Upper lobe of left lung (tissue), 4 donors: ENCODE results near the gene PDE7B.

Experiments
- EP300 ChIP-seq, 4 donors: sonication (generic); formaldehyde crosslinking; IDR thresholded peaks; one replicate each; pipeline ENCODE4 v1.5.1; 2017; ENCODE audit warnings: antibody characterized with exemption in 4 of 4, control low read depth in 2 of 4
- POLR2A ChIP-seq, 4 donors: fragments of 450-650 bp; IDR thresholded peaks; one replicate each; pipeline ENCODE4 v1.5.1; 2016 to 2017; ENCODE audit warnings: antibody characterized with exemption in 4 of 4, mild to moderate bottlenecking in 2 of 4
- TF ChIP-seq, protein P1 (sequence below), 6 experiments: fragments of 450-650 bp in 4 of 6; fragments of 200-600 bp in 2 of 6; sonication (generic) in 2 of 6; IDR thresholded peaks; one replicate each; pipeline ENCODE4 v1.5.1; 2016 to 2019; ENCODE audit warnings: antibody characterized with exemption in 6 of 6

DNA sequence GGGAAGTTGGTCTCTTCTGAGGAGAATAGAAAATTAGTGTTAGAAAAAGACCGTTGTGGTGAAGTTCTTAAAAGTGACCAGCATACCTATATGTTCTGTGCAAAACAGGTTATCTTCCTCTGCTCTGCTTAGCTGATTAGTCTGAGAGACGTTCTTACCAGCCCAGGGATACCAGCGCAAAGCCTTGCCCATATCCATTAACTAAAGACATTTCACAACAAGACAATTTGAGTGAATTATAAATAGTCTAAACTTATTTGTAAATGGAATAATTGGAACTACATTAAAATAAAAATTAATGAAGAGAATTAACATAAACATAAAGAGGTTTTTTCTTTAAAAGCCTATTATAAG is 144.0 kb downstream of the PDE7B start:
- TF ChIP-seq POLR2A (IDR thresholded peaks at IDR 0.05) (no peak), EP300 (IDR thresholded peaks at IDR 0.05) (no peak)
- TF ChIP-seq, protein P1, sequence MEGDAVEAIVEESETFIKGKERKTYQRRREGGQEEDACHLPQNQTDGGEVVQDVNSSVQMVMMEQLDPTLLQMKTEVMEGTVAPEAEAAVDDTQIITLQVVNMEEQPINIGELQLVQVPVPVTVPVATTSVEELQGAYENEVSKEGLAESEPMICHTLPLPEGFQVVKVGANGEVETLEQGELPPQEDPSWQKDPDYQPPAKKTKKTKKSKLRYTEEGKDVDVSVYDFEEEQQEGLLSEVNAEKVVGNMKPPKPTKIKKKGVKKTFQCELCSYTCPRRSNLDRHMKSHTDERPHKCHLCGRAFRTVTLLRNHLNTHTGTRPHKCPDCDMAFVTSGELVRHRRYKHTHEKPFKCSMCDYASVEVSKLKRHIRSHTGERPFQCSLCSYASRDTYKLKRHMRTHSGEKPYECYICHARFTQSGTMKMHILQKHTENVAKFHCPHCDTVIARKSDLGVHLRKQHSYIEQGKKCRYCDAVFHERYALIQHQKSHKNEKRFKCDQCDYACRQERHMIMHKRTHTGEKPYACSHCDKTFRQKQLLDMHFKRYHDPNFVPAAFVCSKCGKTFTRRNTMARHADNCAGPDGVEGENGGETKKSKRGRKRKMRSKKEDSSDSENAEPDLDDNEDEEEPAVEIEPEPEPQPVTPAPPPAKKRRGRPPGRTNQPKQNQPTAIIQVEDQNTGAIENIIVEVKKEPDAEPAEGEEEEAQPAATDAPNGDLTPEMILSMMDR (IDR thresholded peaks at IDR 0.05), result no peak
